Naive B cell (primary cell): ENCODE measurements around the gene ANKRD24. TPM values are rescaled to one million over a fixed set of nuclear protein-coding genes. Genes with fewer than 3 reads are reported as not detected.
A peak's percentile ranks its signal among the peaks of the same experiment; 100 is the strongest.
"Not testable (repeated sequence)": the region's sequence is repeated elsewhere in the genome, so short reads cannot be mapped to it uniquely, and the experiment has no call there.

Source experiments
- ATAC-seq, 2 donors: fragments of 150-1000 bp; cut with Tn5 transposase; 2 replicates each; pipeline ENCODE4 v1.10.0; 2021; ENCODE audit warnings: low read depth in 2 of 2, mild to moderate bottlenecking in 2 of 2, moderate library complexity in 2 of 2
- DNase-seq: peaks from one replicate; pipeline ENCODE4 v3.0.0; 2022
- H3K27ac Mint-ChIP-seq, 6 donors: one replicate each; pipeline ENCODE4 v1.8.0; 2020 to 2022; ENCODE audit warnings: mild to moderate bottlenecking in 6 of 6, mixed read lengths in 6 of 6, moderate library complexity in 5 of 6, inconsistent platforms in 2 of 6
- H3K27me3 Mint-ChIP-seq, 3 donors: one replicate each; pipeline ENCODE4 v1.8.0; 2021 to 2022; ENCODE audit warnings: mixed read lengths in 3 of 3, mild to moderate bottlenecking in 1 of 3
- H3K36me3 Mint-ChIP-seq, 2 donors: one replicate each; pipeline ENCODE4 v1.8.0; 2020 to 2022; ENCODE audit warnings: mixed read lengths in 2 of 2, inconsistent platforms in 1 of 2, mild to moderate bottlenecking in 1 of 2
- H3K4me1 Mint-ChIP-seq, 3 donors: one replicate each; pipeline ENCODE4 v1.8.0; 2020 to 2022; ENCODE audit warnings: mixed read lengths in 3 of 3, inconsistent platforms in 1 of 3, mild to moderate bottlenecking in 1 of 3, moderate library complexity in 1 of 3
- H3K4me3 Mint-ChIP-seq, 8 donors: one replicate each; pipeline ENCODE4 v1.8.0; 2020 to 2022; ENCODE audit warnings: mild to moderate bottlenecking in 8 of 8, mixed read lengths in 8 of 8, moderate library complexity in 8 of 8, inconsistent platforms in 2 of 8
- H3K9me3 Mint-ChIP-seq, 7 donors: one replicate each; pipeline ENCODE4 v1.8.0; 2020 to 2022; ENCODE audit warnings: mixed read lengths in 7 of 7, mild to moderate bottlenecking in 5 of 7, inconsistent platforms in 2 of 7, moderate library complexity in 1 of 7
- polyA plus RNA-seq, 6 donors: library from polyadenylated mRNA; unstranded; fragments of 300-500 nt; fragmentation: Illumina TruSeq; gene quantifications; one replicate each; pipeline ENCODE4 v1.2.3, GENCODE V29; 2021; ENCODE audit warnings: low read depth in 6 of 6

ANKRD24 gene
- polyA plus RNA-seq, 6 donors from 2014 or later = 0.17 to 1.4 (median 0.43) TPM; not detected in 3

- Mint-ChIP-seq H3K9me3 (no peaks in the 10 kb centered on the region), H3K4me3 (peak overlapping the region in 5 of 8 donors; percentile 27 to 95 (median 51)), H3K27ac (no peak overlapping the region), H3K36me3 (peaks cover 0 to 14% of the 10 kb centered on the region in 2 donors), H3K4me1 (peaks cover 33 to 42% (median 35%) of the 10 kb centered on the region in 3 donors), H3K27me3 (no peaks in the 10 kb centered on the region)
- DNase-seq (no peak), ATAC-seq (no peak)
These were observed 3.5 kb upstream of the ANKRD24 start for GRCh38 chr19:4178990-4179389.

DNA sequence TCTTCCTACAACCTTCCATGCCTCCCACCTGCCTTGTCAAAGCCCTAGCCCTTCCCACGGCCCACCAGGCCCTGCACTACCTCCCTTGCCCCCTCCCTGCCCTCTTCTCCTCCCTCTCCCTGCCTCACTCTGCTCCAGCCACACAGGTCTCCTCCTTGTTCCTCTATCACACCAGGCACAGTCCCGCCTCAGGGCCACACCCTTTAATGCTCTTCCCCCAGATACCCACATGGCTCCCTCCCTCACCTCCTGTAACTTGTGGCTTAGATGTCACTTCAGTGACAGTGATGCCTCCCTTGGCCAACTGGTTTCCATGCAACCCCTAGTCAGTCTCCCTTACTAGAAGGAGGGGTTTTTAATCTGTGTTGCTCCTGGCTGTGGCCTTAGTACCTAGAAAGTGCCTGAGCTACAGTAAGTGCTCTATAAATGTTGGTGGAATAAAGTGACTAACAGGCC lies 1.4 kb upstream of the ANKRD24 start:
- ATAC-seq = no peak
- Mint-ChIP-seq H3K9me3 (no peaks in the 10 kb centered on the region), H3K27ac (peak overlapping the region in 4 of 6 donors; percentile 19 to 98 (median 87)), H3K36me3 (peaks cover 0 to 14% of the 10 kb centered on the region in 2 donors), H3K27me3 (peaks cover 0 to 5% (median 0%) of the 10 kb centered on the region in 3 donors), H3K4me3 (peak overlapping the region; percentile 95 to 99 (median 98)), H3K4me1 (peaks cover 37 to 48% (median 42%) of the 10 kb centered on the region in 3 donors)
- DNase-seq = no peak

- no peak for ATAC-seq
- DNase-seq = no peak
- Mint-ChIP-seq H3K4me1 (peaks cover 42 to 55% (median 47%) of the 10 kb centered on the region in 3 donors), H3K27me3 (peaks cover 0 to 19% (median 9%) of the 10 kb centered on the region in 3 donors), H3K9me3 (peaks cover 0 to 3% (median 0%) of the 10 kb centered on the region in 7 donors), H3K27ac (peak overlapping the region in 1 of 6 donors; percentile 55), H3K4me3 (peak overlapping the region in 7 of 8 donors; percentile 22 to 95 (median 55)), H3K36me3 (peaks cover 0 to 10% of the 10 kb centered on the region in 2 donors)
These were observed 1.7 kb downstream of the ANKRD24 start for GRCh38 chr19:4183967-4184717.

DNA sequence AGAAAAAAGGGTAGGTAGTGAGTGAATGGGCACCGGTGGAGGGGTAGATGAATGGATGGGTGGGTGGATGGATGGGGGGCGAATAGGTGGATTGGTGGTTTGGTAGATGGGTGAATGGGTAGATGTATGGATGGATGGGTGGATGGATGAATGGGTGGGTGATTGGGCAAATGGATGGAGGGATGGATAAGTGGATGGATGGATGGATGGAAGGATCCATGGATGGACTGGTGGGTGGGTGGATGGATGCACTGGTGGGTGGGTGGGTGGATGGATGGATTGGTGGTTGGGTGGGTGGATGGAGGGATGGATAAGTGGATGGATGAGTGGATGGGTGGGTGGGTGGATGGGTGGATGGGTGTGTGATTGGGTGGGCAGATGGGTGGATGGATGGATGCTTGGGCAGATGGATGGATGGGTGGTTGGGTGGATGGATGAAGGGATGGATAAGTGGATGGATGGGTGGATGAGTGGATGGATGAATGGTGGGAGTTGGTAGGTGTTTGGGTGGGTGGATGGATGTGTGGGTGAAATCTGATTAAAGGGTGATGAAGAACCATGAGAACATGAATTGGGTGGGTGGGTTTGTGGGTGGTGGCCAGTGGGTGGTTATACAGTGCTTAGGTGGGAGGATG lies 2.3 kb downstream of the ANKRD24 start:
- peak overlapping the region in 7 of 8 donors; percentile 29 to 95 (median 55) for H3K4me3 Mint-ChIP-seq
- peak overlapping the region in 1 of 6 donors; percentile 55 for H3K27ac Mint-ChIP-seq
- peaks cover 0 to 3% (median 0%) of the 10 kb centered on the region in 7 donors for H3K9me3 Mint-ChIP-seq
- peaks cover 0 to 3% of the 10 kb centered on the region in 2 donors for H3K36me3 Mint-ChIP-seq
- ATAC-seq = no peak
- peaks cover 0 to 19% (median 9%) of the 10 kb centered on the region in 3 donors for H3K27me3 Mint-ChIP-seq
- no peak for DNase-seq
- H3K4me1 Mint-ChIP-seq = peaks cover 36 to 48% (median 40%) of the 10 kb centered on the region in 3 donors

DNA sequence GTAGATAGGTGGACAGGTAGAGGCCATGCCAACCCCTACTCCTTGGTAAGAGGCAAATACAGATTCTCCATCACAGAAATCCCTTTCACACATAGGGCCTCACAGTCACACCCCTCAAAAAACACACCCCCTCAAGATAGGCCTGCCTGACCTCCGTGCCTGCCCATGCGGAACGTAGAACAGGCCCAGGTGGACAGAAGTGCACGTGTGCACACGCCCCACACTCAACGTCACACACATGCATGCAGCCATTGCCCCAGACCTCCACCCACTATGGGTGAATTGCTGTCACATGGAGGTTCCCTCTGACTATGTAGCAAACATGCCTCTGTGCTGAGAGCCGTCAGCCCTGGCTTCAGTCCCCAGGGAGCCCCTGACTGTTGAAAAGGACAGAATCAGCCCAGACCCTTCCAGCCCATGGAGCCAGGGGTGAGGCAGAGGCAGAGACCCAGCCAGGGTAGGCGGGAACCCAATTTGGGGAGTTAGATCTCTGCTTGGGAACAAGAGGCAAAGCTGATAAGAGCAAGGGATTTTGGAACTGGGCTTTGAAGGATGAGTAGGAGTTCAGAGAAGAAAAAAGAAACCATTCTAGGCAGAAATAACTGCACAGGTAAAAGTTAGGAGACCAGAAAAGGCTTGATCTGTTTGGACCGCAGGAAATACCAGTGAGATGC lies 3.1 kb downstream of the ANKRD24 start:
- no peaks in the 10 kb centered on the region for H3K36me3 Mint-ChIP-seq
- ATAC-seq = no peak
- H3K27me3 Mint-ChIP-seq = peaks cover 0 to 19% (median 9%) of the 10 kb centered on the region in 3 donors
- peaks cover 30 to 43% (median 33%) of the 10 kb centered on the region in 3 donors for H3K4me1 Mint-ChIP-seq
- H3K27ac Mint-ChIP-seq = peak overlapping the region in 2 of 6 donors; percentile 3 to 82
- H3K4me3 Mint-ChIP-seq = peak overlapping the region in 3 of 8 donors; percentile 26 to 66 (median 51)
- DNase-seq = no peak
- peaks cover 0 to 3% (median 0%) of the 10 kb centered on the region in 7 donors for H3K9me3 Mint-ChIP-seq

- no peaks in the 10 kb centered on the region for H3K36me3 Mint-ChIP-seq
- peaks cover 0 to 3% (median 0%) of the 10 kb centered on the region in 7 donors for H3K9me3 Mint-ChIP-seq
- H3K27me3 Mint-ChIP-seq = peaks cover 0 to 19% (median 9%) of the 10 kb centered on the region in 3 donors
- peak overlapping the region in 2 of 6 donors; percentile 43 to 47 for H3K27ac Mint-ChIP-seq
- ATAC-seq (peak in 1 of 2 donors; percentile 29), DNase-seq (peak; percentile 50)
- peaks cover 25 to 38% (median 26%) of the 10 kb centered on the region in 3 donors for H3K4me1 Mint-ChIP-seq
- peak overlapping the region in 1 of 8 donors; percentile 66 for H3K4me3 Mint-ChIP-seq
These were observed 3.9 kb downstream of the ANKRD24 start for GRCh38 chr19:4186087-4186993.

DNA sequence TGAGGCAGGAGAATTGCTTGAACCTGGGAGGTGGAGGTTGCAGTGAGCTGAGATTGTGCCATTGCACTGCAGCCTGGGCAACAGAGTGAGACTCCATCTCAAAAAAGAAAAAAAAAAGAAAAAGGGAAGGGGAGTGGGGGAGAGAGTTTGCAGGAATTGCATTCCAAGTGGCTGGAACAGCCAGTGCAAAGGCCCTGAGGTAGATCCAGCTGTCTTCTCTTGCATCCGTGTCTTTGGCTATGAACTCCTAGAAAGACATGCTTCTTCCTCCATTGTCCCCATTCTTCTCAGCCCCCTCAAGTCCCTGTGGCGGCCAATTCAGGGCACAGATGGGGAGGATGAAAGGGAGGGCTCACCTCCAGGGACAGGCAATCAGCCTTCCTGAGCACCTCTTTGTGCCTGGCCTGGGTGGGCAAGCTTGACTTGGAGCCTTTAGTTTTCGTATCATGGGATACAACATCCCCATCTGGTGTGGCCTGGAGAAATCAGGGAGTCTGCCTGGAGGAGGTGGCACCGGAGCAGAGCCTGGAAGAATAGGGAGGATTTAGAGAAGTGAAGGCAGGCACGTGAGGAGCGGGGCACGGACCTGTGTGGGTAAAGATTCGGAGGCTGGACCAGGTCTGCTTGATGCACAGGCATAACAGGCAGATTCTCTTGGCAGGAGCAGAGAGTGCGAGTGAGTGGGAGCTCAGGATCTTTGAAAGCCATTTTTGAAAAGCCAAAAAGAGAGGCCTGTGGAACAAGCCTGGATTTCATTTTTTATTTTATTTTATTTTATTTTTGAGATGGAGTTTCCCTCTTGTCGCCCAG lies 5.0 kb downstream of the ANKRD24 start:
- Mint-ChIP-seq H3K36me3 (no peaks in the 10 kb centered on the region), H3K4me1 (peaks cover 14 to 31% (median 19%) of the 10 kb centered on the region in 3 donors)

GRCh38 chr19:4189641-4190040 lies 7.2 kb downstream of the ANKRD24 start:
- Mint-ChIP-seq H3K27me3 (peaks cover 3 to 32% (median 24%) of the 10 kb centered on the region in 3 donors), H3K4me3 (no peak overlapping the region), H3K36me3 (no peaks in the 10 kb centered on the region), H3K27ac (no peak overlapping the region), H3K4me1 (peaks cover 5 to 23% (median 8%) of the 10 kb centered on the region in 3 donors), H3K9me3 (peaks cover 0 to 3% (median 0%) of the 10 kb centered on the region in 7 donors)
- DNase-seq = no peak
- ATAC-seq = no peak

More for the DNA sequence above, 5.0 kb downstream of the ANKRD24 start:
- Mint-ChIP-seq H3K9me3 (peaks cover 0 to 3% (median 0%) of the 10 kb centered on the region in 7 donors), H3K4me3 (peak overlapping the region in 2 of 8 donors; percentile 34 to 70), H3K27me3 (peaks cover 0 to 19% (median 9%) of the 10 kb centered on the region in 3 donors), H3K27ac (no peak overlapping the region)
- DNase-seq = no peak
- no peak for ATAC-seq

- H3K27ac Mint-ChIP-seq, H3K36me3 Mint-ChIP-seq, DNase-seq, H3K4me3 Mint-ChIP-seq, H3K9me3 Mint-ChIP-seq, ATAC-seq: not testable (repeated sequence)
- Mint-ChIP-seq H3K4me1 (peaks cover 7 to 10% (median 7%) of the 10 kb centered on the region in 3 donors), H3K27me3 (peaks cover 11 to 44% (median 36%) of the 10 kb centered on the region in 3 donors)
These were observed 10.0 kb downstream of the ANKRD24 start for GRCh38 chr19:4192537-4192936.

GRCh38 chr19:4194353-4194752 lies 11.9 kb downstream of the ANKRD24 start:
- peaks cover 19 to 56% (median 54%) of the 10 kb centered on the region in 3 donors for H3K27me3 Mint-ChIP-seq
- peaks cover 0 to 8% (median 4%) of the 10 kb centered on the region in 7 donors for H3K9me3 Mint-ChIP-seq
- peaks cover 6 to 13% of the 10 kb centered on the region in 2 donors for H3K36me3 Mint-ChIP-seq
- peak overlapping the region in 1 of 8 donors; percentile 55 for H3K4me3 Mint-ChIP-seq
- no peak overlapping the region for H3K27ac Mint-ChIP-seq
- H3K4me1 Mint-ChIP-seq = peaks cover 11 to 14% (median 14%) of the 10 kb centered on the region in 3 donors
- ATAC-seq (no peak), DNase-seq (no peak)

- Mint-ChIP-seq H3K27ac (no peak overlapping the region), H3K4me1 (peaks cover 11 to 14% (median 14%) of the 10 kb centered on the region in 3 donors), H3K36me3 (peaks cover 6 to 13% of the 10 kb centered on the region in 2 donors), H3K9me3 (peaks cover 0 to 12% (median 4%) of the 10 kb centered on the region in 7 donors), H3K4me3 (no peak overlapping the region), H3K27me3 (peaks cover 19 to 67% (median 62%) of the 10 kb centered on the region in 3 donors)
- no peak for ATAC-seq
- no peak for DNase-seq
These were observed 13.5 kb downstream of the ANKRD24 start for GRCh38 chr19:4196009-4196408.
